CD14-positive monocyte (primary cell): ENCODE results near the gene TMTC1. TPM values are rescaled to one million over a fixed set of nuclear protein-coding genes. Genes with fewer than 3 reads are reported as not detected.

Experiments
- DNase-seq, 3 donors: peaks; one replicate each; pipeline ENCODE4 v3.0.0-alpha.2; 2011 to 2022
- H2AFZ ChIP-seq: 2 replicates; pipeline ENCODE4 v1.6.0; 2012; ENCODE audit warnings: mild to moderate bottlenecking, low read depth, low read length, inconsistent platforms; ENCODE audit not compliant: insufficient read depth, poor library complexity, severe bottlenecking
- H3K27ac ChIP-seq, 2 donors: 1 replicate in 1 of 2; 2 replicates in 1 of 2; pipeline ENCODE4 v1.5.1; 2012 to 2013; ENCODE audit warnings: low read length in 2 of 2, control low read depth in 1 of 2, inconsistent platforms in 1 of 2, low read depth in 1 of 2, mild to moderate bottlenecking in 1 of 2
- H3K27me3 ChIP-seq, 2 donors: one replicate each; pipeline versions ENCODE4 v1.6.0 to v1.6.1; 2011 to 2013; ENCODE audit warnings: low read length in 2 of 2; ENCODE audit not compliant: control insufficient read depth in 2 of 2, insufficient read depth in 2 of 2
- H3K36me3 ChIP-seq, 2 donors: replicated peaks in 1 of 2; 1 replicate in 1 of 2; 2 replicates in 1 of 2; pipeline versions ENCODE4 v1.5.1 to v1.6.1; 2012 to 2013; ENCODE audit warnings: low read length in 2 of 2, control low read depth in 1 of 2, inconsistent platforms in 1 of 2, mild to moderate bottlenecking in 1 of 2; ENCODE audit not compliant: insufficient read depth in 2 of 2, control insufficient read depth in 1 of 2
- H3K4me1 ChIP-seq, 2 donors: 1 replicate in 1 of 2; 2 replicates in 1 of 2; pipeline versions ENCODE4 v1.5.1 to v1.6.1; 2012 to 2013; ENCODE audit warnings: low read length in 2 of 2, control low read depth in 1 of 2, inconsistent platforms in 1 of 2, mild to moderate bottlenecking in 1 of 2, moderate library complexity in 1 of 2; ENCODE audit not compliant: insufficient read depth in 2 of 2, control insufficient read depth in 1 of 2
- H3K4me2 ChIP-seq: replicated peaks from 2 replicates; pipeline ENCODE3; 2012; ENCODE audit warnings: low read length, moderate library complexity, mild to moderate bottlenecking; ENCODE audit not compliant: poor library complexity, severe bottlenecking; ENCODE audit errors: extremely low read depth
- H3K4me3 ChIP-seq, 3 experiments: fragments of 200-600 bp in 1 of 3; sonication (generic) in 1 of 3; replicated peaks in 1 of 3; 1 replicate in 2 of 3; 2 replicates in 1 of 3; pipeline ENCODE4 v1.5.1; 2011 to 2013; ENCODE audit warnings: low read length in 3 of 3, mild to moderate bottlenecking in 3 of 3, control low read depth in 2 of 3, low read depth in 2 of 3, inconsistent platforms in 1 of 3, moderate library complexity in 1 of 3
- H3K79me2 ChIP-seq: 2 replicates; pipeline ENCODE4 v1.6.0; 2012; ENCODE audit warnings: mild to moderate bottlenecking, control low read depth, inconsistent platforms, low read length, moderate library complexity; ENCODE audit not compliant: insufficient read depth
- H3K9ac ChIP-seq: 2 replicates; pipeline ENCODE4 v1.6.0; 2017; ENCODE audit warnings: low read length, mild to moderate bottlenecking; ENCODE audit not compliant: insufficient read depth, poor library complexity, severe bottlenecking
- H3K9me3 ChIP-seq, 2 donors: replicated peaks in 1 of 2; 1 replicate in 1 of 2; 2 replicates in 1 of 2; pipeline versions ENCODE4 v1.5.1 to v1.6.1; 2012 to 2013; ENCODE audit warnings: low read length in 2 of 2, control low read depth in 1 of 2; ENCODE audit not compliant: control insufficient read depth in 1 of 2, insufficient read depth in 1 of 2
- H4K20me1 ChIP-seq: 2 replicates; pipeline ENCODE4 v1.6.0; 2012; ENCODE audit warnings: mild to moderate bottlenecking, low read length, control low read depth, moderate library complexity; ENCODE audit not compliant: insufficient read depth
- H3K27ac Mint-ChIP-seq, 7 donors: one replicate each; pipeline ENCODE4 v1.8.0; 2020; ENCODE audit warnings: mild to moderate bottlenecking in 7 of 7, mixed read lengths in 7 of 7, moderate library complexity in 6 of 7, inconsistent platforms in 2 of 7
- H3K27me3 Mint-ChIP-seq, 3 donors: one replicate each; pipeline ENCODE4 v1.8.0; 2021 to 2022; ENCODE audit warnings: low read depth in 3 of 3, mild to moderate bottlenecking in 3 of 3, mixed read lengths in 3 of 3, moderate library complexity in 3 of 3, inconsistent platforms in 1 of 3
- H3K36me3 Mint-ChIP-seq, 2 donors: one replicate each; pipeline ENCODE4 v1.8.0; 2020; ENCODE audit warnings: mixed read lengths in 2 of 2, inconsistent platforms in 1 of 2, mild to moderate bottlenecking in 1 of 2
- H3K4me1 Mint-ChIP-seq: one replicate; pipeline ENCODE4 v1.8.0; 2020; ENCODE audit warnings: mild to moderate bottlenecking, mixed read lengths
- H3K4me3 Mint-ChIP-seq, 2 donors: one replicate each; pipeline ENCODE4 v1.8.0; 2020; ENCODE audit warnings: mild to moderate bottlenecking in 2 of 2, mixed read lengths in 2 of 2, moderate library complexity in 1 of 2
- H3K9me3 Mint-ChIP-seq, 7 donors: one replicate each; pipeline ENCODE4 v1.8.0; 2020 to 2022; ENCODE audit warnings: mixed read lengths in 7 of 7, mild to moderate bottlenecking in 6 of 7, moderate library complexity in 6 of 7, inconsistent platforms in 2 of 7
- CTCF ChIP-seq: fragments of 200-600 bp; IDR thresholded peaks from one replicate; pipeline ENCODE4 v1.8.0; 2022; ENCODE audit warnings: antibody characterized with exemption, mild to moderate bottlenecking
- WGBS: methylation state at CpG from one replicate; pipeline ENCODE4 v1.1.5; 2013; ENCODE audit warnings: missing lambda C conversion rate; ENCODE audit not compliant: insufficient coverage; 5-methylcytosine and 5-hydroxymethylcytosine counted together
- intact Hi-C, 2 donors: fragments of 100-400 bp; cut with micrococcal nuclease; formaldehyde crosslinking; loops; one replicate each; pipeline versions ENCODE4 v1.15.0 to v1.15.1; 2023
- polyA plus RNA-seq, 3 donors: library from polyadenylated mRNA; depleted of rRNA in 1 of 3; unstranded in 2 of 3; stranded (reverse) in 1 of 3; fragments of 300-500 nt in 2 of 3; fragments of >200 nt in 1 of 3; fragmentation: Illumina TruSeq in 2 of 3; gene quantifications; 1 replicate in 2 of 3; 2 replicates in 1 of 3; pipeline ENCODE4 v1.2.3, GENCODE V29; 2012 to 2021

TMTC1 gene
- polyA plus RNA-seq, 3 donors = 0.57 to 5.6 (median 2.1) TPM

GRCh38 chr12:29830391-29830790 is 46.6 kb upstream of the TMTC1 start:
- Histone ChIP-seq H3K4me2 (no peak overlapping the region), H3K27me3 (no peaks in the 10 kb centered on the region), H3K27ac (no peak overlapping the region), H3K9me3 (peaks cover 13 to 28% of the 10 kb centered on the region in 2 donors), H3K4me3 (no peak overlapping the region), H3K79me2 (no peaks in the 10 kb centered on the region), H3K4me1 (no peaks in the 10 kb centered on the region), H3K9ac (no peak overlapping the region), H3K36me3 (no peaks in the 10 kb centered on the region), H2AFZ (no peak overlapping the region), H4K20me1 (no peaks in the 10 kb centered on the region)
- no peak overlapping the region for H3K27ac Mint-ChIP-seq
- H3K36me3 Mint-ChIP-seq = no peaks in the 10 kb centered on the region
- H3K4me3 Mint-ChIP-seq = no peak overlapping the region
- peaks cover 0 to 2% (median 0%) of the 10 kb centered on the region in 3 donors for H3K27me3 Mint-ChIP-seq
- no peak for TF ChIP-seq CTCF
- intact Hi-C loops = no loop called here
- H3K9me3 Mint-ChIP-seq = peaks cover 3 to 24% (median 17%) of the 10 kb centered on the region in 7 donors
- DNase-seq = no peak
- no peaks in the 10 kb centered on the region for H3K4me1 Mint-ChIP-seq
- WGBS = no CpG with 5 or more reads among the region's 1 CpG

GRCh38 chr12:29818916-29819623 is 35.3 kb upstream of the TMTC1 start:
- no peak for DNase-seq
- Histone ChIP-seq H3K4me1 (no peaks in the 10 kb centered on the region), H3K27ac (no peak overlapping the region), H2AFZ (no peak overlapping the region), H3K36me3 (no peaks in the 10 kb centered on the region), H4K20me1 (no peaks in the 10 kb centered on the region), H3K79me2 (no peaks in the 10 kb centered on the region), H3K4me2 (no peak overlapping the region), H3K9me3 (peaks cover 0 to 6% of the 10 kb centered on the region in 2 donors), H3K4me3 (no peak overlapping the region), H3K27me3 (no peaks in the 10 kb centered on the region), H3K9ac (no peak overlapping the region)
- no peak for TF ChIP-seq CTCF
- Mint-ChIP-seq H3K27me3 (no peaks in the 10 kb centered on the region), H3K27ac (no peak overlapping the region), H3K9me3 (peaks cover 0 to 11% (median 3%) of the 10 kb centered on the region in 7 donors), H3K36me3 (no peaks in the 10 kb centered on the region), H3K4me3 (no peak overlapping the region), H3K4me1 (no peaks in the 10 kb centered on the region)
- intact Hi-C loops = no loop called here
- no CpG with 5 or more reads among the region's 2 CpGs for WGBS
